Stimulated activated CD4-positive, alpha-beta T cell treated with anti-CD3 and anti-CD28 coated beads, Interleukin-1b, Interleukin-23, amount 100 ng/mL, for 48 hours (primary cell): ENCODE measurements around the gene PPM1H.
"Not testable (repeated sequence)": the region's sequence is repeated elsewhere in the genome, so short reads cannot be mapped to it uniquely, and the experiment has no call there.

ENCODE experiments used
- DNase-seq: peaks from one replicate; pipeline ENCODE4 v3.0.0-alpha.2; 2020

Gene PPM1H

GRCh38 chr12:62668782-62669181 lies 266.2 kb downstream of the PPM1H start:
- DNase-seq = no peak

DNA sequence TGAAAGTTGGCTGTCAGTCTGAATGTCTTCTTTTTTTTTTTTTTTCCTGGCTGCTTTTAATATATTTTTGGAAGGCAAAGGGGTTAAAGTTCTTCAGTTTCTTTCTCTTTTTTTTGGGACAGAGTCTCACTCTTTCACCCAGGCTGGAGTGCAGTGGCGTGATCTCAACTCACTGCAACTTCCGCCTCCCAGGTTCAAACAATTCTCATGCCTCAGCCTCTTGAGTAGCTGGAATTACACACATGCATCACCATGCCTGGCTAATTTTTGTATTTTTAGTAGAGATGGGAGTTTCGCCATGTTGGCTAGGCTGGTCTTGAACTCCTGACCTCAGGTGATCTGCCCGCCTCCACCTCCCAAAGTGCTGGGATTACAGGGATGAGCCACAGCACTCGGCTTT lies 270.0 kb downstream of the PPM1H start:
- not testable (repeated sequence) for DNase-seq

GRCh38 chr12:62660756-62661155 lies 274.2 kb downstream of the PPM1H start:
- no peak for DNase-seq

DNA sequence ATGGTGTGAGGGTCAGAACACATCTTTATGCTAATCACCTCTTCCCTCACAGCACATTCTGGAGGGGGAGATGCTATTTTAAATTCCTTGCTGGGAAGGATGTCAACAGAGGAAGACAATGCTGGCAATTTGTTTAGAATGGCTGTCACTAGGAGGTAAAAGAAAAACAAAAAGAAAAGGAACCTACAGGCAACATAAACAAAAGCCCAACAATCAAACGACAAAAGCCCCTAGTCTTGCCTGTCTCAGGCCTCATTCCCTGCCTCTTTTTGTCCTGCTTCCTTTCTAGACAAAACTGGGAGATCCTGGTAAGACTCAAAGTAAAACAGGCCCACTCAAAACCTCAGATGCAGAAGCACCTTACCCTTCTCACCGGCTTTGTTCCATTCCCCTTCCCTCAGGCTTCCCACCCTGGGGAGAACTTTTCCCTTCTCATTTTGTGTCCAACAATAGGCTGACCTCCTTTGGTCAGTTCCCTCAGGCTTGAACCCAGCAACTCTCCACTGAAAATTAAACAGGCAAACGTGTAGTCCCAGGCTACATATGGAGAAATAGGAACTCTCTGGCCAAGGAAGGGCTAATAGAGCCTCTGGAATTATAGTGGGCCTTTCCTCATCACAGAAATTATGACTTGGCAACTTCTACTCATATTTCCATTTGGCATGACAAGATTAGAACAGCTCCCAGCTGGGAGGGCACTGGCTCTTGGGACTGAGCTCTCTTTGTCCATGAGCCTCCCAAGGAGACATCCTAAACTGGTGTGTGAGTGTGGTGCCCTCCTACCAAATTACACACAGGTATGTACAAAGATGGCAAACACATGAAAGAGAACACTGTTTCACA lies 275.3 kb downstream of the PPM1H start:
- DNase-seq = no peak

GRCh38 chr12:62658910-62659309 lies 276.0 kb downstream of the PPM1H start:
- no peak for DNase-seq

GRCh38 chr12:62657363-62657632 lies 277.7 kb downstream of the PPM1H start:
- no peak for DNase-seq

DNA sequence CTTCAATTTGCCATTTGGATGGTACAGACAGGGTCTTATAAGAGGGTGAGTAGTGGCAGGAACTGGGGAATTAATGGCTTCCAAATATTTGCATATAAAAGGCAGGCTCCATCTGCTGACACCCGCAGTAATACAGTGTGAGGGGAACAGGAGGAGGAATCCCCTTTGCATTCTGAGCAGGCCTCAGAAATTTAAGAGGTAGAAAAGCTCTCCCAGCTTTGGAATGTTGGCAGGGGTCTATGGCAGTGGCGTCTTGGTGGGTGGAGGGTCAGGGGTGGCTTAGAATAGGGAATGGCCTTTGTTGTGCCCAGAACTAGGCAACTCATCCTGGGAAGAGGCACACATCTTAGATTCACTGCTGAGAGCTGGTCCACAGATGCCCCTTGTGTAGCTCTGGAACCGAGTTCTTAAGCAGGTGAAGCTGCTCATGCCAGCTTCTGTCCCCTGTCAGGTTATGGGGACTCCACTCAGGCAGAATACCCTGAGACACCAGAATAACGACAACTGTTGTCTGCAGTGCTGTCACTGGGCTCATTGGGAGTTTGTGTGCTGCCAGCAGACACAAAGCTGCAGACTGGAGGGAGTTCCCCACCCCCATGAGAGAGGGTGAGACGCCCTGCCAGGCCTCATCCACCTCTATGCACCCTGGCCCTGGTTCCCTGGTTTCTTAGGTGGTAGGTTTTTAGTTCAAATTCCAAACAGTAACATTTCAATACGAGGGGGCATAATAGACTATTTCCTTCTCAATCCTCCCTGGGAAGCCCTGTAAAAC lies 278.2 kb downstream of the PPM1H start:
- no peak for DNase-seq

DNA sequence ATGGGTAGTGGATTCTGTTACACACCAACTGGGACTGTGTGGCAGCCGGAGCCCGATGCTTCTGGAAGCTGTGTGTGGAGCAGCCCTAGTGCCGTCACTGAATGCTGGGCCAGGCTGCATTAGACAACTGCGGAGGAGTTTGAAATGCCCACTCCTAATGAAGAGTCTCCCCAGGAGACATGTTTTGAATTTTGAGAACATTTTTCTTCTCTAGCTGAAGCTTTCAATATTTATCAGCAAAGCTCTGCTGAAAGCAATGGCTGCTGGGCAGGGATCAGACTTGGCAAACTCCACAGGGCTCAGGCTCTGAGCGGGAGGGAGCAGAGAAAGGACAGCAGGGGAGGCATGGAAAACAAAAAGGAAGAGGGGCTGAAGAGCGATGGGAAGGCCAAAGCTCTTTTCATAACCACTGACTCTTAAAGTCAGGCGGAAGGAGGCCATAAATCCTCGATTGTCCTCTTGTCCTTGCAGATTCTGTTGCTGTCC lies 279.2 kb downstream of the PPM1H start:
- DNase-seq = no peak

- no peak for DNase-seq
These were observed 280.4 kb downstream of the PPM1H start for GRCh38 chr12:62654326-62655241.

GRCh38 chr12:62653740-62654139 lies 281.2 kb downstream of the PPM1H start:
- DNase-seq = no peak

DNA sequence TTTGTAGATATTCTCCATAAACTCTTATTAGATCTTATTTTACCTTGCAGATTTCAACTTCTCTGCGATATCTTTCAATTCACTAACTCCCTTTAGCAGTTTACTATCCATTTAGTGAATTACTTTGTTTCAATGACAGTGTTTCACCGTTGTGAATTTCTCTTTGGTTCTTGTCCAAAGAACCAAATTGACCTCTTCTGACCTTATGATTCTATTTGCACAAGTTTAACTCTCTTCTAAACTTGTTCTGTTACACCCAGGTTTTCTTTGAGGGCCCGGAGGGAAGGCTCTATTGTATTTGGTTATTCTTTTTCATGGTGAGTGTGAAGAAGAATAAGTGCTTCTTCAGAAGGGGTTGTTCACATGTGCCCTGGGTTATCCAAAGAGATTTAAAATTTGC lies 281.6 kb downstream of the PPM1H start:
- no peak for DNase-seq

DNA sequence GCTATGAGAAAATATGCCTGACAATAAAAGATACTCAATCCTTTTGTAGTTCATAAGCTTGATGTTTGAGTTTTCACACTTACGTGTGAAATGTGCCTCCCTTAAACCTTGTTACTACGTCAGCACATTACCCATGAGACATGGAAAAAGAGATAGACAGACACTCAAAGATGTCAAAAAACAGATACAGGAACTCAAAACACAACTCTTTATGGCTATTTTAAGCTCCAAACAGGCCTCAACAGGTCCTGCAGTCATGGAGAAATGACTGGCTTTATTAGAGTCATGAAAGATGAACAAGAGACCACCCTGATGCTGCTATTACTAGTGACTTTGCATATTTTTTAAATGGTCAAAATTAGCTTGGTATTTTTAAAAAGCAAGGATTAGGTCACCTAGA lies 283.8 kb downstream of the PPM1H start:
- no peak for DNase-seq

DNA sequence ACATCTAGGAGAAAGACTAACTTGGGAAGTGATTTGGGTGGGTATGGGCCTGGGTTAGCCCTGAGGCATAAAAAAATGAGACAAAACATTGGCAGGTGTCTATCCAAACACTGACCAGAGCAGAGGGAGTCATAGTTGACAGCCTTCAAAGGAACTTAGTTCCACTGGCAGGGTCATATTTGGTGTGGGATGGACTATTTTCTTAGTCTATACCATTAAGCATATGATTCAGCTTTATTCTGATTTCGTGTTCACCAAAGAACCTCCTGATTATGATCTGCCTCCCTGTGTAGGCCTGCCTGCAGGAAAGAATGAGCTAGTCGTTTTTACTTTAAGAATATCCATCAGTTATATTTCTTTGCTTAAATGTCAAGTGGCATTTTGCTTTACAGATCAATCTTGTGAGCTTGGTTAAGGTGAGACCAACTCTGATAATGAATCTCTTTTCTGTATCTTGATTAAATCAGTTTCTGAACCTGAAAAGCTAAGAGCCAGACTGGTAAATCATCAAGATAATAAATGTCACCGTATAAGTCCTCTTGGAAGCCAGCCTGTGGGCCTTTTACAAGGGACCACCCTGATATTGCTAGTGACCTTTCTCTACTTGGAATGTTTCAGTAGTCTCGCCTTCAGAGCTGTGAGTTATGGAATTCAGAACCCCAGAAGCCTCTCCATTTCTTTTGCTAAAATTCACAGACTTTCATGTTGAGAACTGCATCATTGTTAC lies 285.4 kb downstream of the PPM1H start:
- DNase-seq = no peak

DNA sequence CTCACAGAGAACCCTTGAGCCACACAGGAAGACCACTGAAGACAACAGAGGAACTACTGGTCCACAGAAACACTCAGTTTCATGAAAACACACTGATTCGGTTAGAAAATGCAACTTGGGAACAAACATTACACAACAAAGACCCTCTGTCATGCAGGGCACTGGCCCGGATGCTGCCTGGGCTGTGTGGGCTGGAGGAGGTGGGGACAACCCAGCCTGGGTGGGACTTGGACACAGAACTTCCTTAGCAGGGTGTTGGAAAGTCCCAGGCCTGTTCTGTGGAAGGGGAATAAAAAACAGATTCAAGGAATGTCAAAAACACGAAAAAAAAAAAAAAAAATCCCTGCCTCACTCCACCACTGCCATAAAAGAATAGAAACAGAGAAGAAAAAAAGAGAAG lies 287.4 kb downstream of the PPM1H start:
- no peak for DNase-seq

DNA sequence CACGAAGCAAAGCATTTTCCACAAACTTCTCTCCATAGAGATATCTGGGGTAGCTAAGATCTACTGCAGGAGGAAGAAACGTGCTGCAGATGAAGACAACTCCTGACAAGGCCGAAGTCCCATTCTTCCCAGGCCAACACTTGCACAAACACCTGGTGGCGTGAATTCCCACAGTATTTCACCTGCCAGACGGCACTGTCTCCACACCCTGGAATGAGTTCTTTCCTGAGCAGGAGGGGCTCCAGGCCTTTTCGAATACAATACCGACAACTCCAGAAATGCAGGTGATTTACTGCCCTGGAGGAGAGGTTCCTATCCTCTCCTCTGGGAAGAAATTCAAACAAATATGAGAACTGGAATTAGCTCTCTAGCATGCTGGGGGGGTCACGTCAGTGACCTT lies 288.4 kb downstream of the PPM1H start:
- no peak for DNase-seq

DNA sequence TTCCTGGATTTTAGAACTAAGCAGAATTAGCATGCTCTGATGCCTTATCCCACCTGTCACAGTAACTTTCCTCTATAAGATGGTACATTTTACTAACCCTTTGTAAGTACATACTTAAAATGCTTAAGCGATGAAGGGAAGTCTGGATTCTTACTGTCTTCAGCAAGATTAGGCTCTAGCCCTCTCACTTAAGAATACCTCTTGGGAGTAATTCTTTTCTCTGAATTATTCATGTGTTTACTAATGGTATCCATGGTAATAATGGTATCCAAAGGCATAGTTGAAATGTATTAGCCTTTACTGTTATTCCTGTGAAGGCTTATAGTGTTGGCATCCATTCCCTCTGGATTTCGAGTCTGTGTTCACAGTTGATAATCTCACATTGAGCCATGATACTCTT lies 291.5 kb downstream of the PPM1H start:
- DNase-seq = no peak

DNA sequence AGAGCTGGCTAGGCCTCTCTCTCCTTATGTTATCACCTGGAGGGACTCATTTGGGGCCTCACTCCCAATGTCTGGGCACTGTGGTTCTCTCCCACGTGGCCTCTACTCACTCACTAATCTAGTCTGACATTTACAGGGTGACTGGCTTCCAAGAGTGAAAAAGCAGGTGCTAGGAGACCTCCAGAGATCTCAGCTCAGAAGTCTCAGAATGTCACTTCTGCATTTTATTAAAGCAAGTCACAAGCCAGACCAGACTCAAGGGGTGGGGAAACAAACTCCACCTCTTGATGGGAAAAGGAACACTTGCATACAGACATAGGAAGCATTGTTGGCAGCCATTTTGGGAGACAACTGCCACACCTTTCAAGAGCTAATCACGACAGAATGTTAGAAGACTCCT lies 292.5 kb downstream of the PPM1H start:
- no peak for DNase-seq

GRCh38 chr12:62640910-62641448 lies 294.0 kb downstream of the PPM1H start:
- peak; percentile 59 for DNase-seq

DNA sequence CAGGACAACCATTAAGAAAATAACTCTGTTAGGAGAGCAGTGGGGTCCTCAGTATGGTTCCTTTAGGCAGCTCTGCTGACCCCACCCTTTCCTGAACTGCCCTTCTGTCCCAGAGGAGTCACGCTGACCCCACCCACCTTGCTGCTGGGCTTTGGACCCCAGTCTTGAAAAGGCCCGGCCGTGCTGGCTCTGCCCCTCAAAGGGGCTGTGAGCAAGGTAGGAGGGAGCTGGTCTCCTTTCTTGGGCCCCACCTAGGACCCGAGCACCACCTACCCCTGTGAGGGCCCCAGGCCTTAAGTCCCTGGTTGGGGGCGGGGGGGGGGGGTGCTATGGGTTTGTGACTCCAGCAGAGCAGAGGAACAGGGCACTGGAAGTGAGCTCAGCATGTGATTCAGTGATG lies 297.3 kb downstream of the PPM1H start:
- DNase-seq = no peak

DNA sequence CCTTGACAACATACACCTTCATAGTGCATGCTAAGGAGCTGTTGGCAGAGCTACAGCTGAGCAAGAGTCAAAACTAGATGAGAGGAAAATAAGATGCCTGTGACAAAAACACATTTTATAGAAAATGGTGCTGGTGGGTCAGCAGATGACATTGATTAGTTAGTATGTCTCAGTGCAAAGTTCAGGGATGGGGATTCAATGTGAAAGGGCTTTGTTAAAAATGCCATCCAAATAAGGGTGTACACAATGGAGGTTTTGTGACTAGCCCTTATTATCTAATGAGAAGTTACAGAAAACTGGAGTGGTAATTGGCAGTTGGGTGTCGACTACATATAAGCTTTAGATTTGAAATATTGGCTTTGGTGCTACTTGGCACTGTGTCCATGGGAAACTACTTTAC lies 299.3 kb downstream of the PPM1H start:
- no peak for DNase-seq

GRCh38 chr12:62632411-62632918 lies 302.5 kb downstream of the PPM1H start:
- DNase-seq = no peak
